SK-N-SH (cell line): ENCODE results near the gene B3GALT4. TPM values are rescaled to one million over a fixed set of nuclear protein-coding genes. Genes with fewer than 3 reads are reported as not detected.

Experiments used
- ELF1 ChIP-seq: IDR thresholded peaks from 2 replicates; pipeline ENCODE4 v1.4.0; 2012
- NRF1 ChIP-seq: IDR thresholded peaks from 2 replicates; pipeline ENCODE4 v1.6.1; 2012; ENCODE audit warnings: low read depth, mild to moderate bottlenecking, low read length
- POLR2AphosphoS5 ChIP-seq: IDR thresholded peaks from 2 replicates; pipeline ENCODE4 v1.6.1; 2012; ENCODE audit warnings: low read depth, low read length
- SIN3A ChIP-seq: IDR thresholded peaks from 2 replicates; pipeline ENCODE4 v1.6.1; 2012; ENCODE audit warnings: low read depth, mild to moderate bottlenecking, low read length, moderate library complexity, borderline replicate concordance
- TEAD4 ChIP-seq: IDR thresholded peaks from 2 replicates; pipeline ENCODE4 v1.4.0; 2012; ENCODE audit warnings: mild to moderate bottlenecking, borderline replicate concordance; ENCODE audit not compliant: insufficient read depth
- YY1 ChIP-seq: IDR thresholded peaks from 2 replicates; pipeline ENCODE4 v1.4.0; 2012; ENCODE audit warnings: low read depth, mild to moderate bottlenecking
- polyA plus RNA-seq, 3 experiments: library from polyadenylated mRNA; depleted of rRNA; stranded (reverse); fragments of >200 nt; gene quantifications; 2 replicates each; pipeline ENCODE4 v1.2.3, GENCODE V29; 2012
- TF ChIP-seq, protein P1 (sequence below): IDR thresholded peaks from 2 replicates; pipeline ENCODE4 v1.4.0; 2012; ENCODE audit warnings: low read depth, borderline replicate concordance
- TF ChIP-seq, protein P2 (sequence below): IDR thresholded peaks from 2 replicates; pipeline ENCODE4; 2012
- TF ChIP-seq, protein P3 (sequence below): IDR thresholded peaks from 2 replicates; pipeline ENCODE4 v1.6.1; 2012; ENCODE audit warnings: mild to moderate bottlenecking, low read depth, low read length, moderate library complexity
- TF ChIP-seq, protein P4 (sequence below): fragments of 150-350 bp; IDR thresholded peaks from 2 replicates; pipeline ENCODE4 v1.6.1; 2016; ENCODE audit warnings: mild to moderate bottlenecking, low read depth, low read length
- TF ChIP-seq, protein P5 (sequence below): IDR thresholded peaks from 2 replicates; pipeline ENCODE4 v1.4.0; 2012; ENCODE audit warnings: low read depth

B3GALT4 gene
- polyA plus RNA-seq, 1 of the 3 experiments (the other 2 are of a cell fraction): 0.56 TPM

DNA sequence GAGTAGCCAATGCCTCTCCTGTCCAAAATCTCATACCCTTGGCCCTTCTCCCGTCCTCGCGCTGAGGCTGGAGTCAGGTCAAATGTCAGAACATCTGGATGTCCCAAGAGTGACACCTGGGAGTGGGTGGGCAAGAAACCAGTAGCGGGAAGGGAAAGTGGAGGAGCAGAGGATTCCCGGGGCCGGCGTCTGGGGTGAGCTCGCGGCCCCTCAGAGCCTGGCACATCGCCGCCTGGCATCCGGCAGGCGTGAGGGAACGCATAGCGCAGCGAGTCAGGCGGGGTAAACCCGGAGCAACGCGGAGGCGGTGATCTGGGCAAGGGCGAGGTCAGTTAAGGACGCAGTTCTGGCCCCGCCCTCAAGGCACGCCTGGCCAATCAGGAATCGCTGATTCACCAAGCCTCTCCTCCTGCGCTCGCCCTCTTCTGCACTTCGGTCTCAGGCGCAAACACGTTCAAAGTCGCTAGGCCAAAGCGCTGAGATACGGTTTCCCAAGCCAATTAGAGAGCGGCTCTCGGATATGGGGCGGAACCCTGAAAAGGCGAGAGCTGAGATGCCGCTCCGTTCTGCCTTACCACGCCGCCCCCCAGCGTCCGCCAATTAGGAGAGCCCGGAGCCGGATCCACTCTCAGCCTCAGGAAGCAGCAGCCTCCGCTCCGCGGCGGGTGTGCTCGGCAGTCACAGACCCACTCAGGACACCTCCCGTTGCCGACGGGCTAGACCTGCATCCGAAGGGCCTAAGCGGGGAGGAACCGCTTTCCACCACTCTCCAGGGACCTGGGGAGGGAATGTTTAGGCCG lies 27.8 kb upstream of the B3GALT4 start (continued):
- TF ChIP-seq, protein P1, sequence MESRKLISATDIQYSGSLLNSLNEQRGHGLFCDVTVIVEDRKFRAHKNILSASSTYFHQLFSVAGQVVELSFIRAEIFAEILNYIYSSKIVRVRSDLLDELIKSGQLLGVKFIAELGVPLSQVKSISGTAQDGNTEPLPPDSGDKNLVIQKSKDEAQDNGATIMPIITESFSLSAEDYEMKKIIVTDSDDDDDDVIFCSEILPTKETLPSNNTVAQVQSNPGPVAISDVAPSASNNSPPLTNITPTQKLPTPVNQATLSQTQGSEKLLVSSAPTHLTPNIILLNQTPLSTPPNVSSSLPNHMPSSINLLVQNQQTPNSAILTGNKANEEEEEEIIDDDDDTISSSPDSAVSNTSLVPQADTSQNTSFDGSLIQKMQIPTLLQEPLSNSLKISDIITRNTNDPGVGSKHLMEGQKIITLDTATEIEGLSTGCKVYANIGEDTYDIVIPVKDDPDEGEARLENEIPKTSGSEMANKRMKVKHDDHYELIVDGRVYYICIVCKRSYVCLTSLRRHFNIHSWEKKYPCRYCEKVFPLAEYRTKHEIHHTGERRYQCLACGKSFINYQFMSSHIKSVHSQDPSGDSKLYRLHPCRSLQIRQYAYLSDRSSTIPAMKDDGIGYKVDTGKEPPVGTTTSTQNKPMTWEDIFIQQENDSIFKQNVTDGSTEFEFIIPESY: no peak
- TF ChIP-seq, protein P2, sequence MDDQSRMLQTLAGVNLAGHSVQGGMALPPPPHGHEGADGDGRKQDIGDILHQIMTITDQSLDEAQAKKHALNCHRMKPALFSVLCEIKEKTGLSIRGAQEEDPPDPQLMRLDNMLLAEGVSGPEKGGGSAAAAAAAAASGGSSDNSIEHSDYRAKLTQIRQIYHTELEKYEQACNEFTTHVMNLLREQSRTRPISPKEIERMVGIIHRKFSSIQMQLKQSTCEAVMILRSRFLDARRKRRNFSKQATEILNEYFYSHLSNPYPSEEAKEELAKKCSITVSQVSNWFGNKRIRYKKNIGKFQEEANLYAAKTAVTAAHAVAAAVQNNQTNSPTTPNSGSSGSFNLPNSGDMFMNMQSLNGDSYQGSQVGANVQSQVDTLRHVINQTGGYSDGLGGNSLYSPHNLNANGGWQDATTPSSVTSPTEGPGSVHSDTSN: peak; percentile 93
- TF ChIP-seq, protein P3, sequence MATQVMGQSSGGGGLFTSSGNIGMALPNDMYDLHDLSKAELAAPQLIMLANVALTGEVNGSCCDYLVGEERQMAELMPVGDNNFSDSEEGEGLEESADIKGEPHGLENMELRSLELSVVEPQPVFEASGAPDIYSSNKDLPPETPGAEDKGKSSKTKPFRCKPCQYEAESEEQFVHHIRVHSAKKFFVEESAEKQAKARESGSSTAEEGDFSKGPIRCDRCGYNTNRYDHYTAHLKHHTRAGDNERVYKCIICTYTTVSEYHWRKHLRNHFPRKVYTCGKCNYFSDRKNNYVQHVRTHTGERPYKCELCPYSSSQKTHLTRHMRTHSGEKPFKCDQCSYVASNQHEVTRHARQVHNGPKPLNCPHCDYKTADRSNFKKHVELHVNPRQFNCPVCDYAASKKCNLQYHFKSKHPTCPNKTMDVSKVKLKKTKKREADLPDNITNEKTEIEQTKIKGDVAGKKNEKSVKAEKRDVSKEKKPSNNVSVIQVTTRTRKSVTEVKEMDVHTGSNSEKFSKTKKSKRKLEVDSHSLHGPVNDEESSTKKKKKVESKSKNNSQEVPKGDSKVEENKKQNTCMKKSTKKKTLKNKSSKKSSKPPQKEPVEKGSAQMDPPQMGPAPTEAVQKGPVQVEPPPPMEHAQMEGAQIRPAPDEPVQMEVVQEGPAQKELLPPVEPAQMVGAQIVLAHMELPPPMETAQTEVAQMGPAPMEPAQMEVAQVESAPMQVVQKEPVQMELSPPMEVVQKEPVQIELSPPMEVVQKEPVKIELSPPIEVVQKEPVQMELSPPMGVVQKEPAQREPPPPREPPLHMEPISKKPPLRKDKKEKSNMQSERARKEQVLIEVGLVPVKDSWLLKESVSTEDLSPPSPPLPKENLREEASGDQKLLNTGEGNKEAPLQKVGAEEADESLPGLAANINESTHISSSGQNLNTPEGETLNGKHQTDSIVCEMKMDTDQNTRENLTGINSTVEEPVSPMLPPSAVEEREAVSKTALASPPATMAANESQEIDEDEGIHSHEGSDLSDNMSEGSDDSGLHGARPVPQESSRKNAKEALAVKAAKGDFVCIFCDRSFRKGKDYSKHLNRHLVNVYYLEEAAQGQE: no peak
- 0 out of 2 replicates have a peak, but pooled peaks have one; percentile 33 for TF ChIP-seq SIN3A
- TF ChIP-seq NRF1: peak; percentile 65
- TF ChIP-seq, protein P4, sequence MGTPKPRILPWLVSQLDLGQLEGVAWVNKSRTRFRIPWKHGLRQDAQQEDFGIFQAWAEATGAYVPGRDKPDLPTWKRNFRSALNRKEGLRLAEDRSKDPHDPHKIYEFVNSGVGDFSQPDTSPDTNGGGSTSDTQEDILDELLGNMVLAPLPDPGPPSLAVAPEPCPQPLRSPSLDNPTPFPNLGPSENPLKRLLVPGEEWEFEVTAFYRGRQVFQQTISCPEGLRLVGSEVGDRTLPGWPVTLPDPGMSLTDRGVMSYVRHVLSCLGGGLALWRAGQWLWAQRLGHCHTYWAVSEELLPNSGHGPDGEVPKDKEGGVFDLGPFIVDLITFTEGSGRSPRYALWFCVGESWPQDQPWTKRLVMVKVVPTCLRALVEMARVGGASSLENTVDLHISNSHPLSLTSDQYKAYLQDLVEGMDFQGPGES: peak; percentile 16; the same call in 1 of the 2 replicates
- TF ChIP-seq POLR2AphosphoS5: peak; percentile 85
- TF ChIP-seq, protein P5, sequence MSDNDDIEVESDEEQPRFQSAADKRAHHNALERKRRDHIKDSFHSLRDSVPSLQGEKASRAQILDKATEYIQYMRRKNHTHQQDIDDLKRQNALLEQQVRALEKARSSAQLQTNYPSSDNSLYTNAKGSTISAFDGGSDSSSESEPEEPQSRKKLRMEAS: peak; percentile 86; the same call in 1 of the 2 replicates
- TF ChIP-seq TEAD4: no peak
- TF ChIP-seq YY1: no peak
- no peak for TF ChIP-seq ELF1
- TF ChIP-seq, all 33 proteins: peak for 12
